Caco-2 (cell line): Measurements from ENCODE around the gene CAMSAP3. TPM values are rescaled to one million over a fixed set of nuclear protein-coding genes. Genes with fewer than 3 reads are reported as not detected.
A peak's percentile ranks its signal among the peaks of the same experiment; 100 is the strongest.

Experiments
- BruUV-seq: library from RNA; stranded (reverse); fragments of 400-500 nt; replicated peaks from 2 replicates; lab custom pipeline; 2021; lab: Mats Ljungman, UMichigan
- CTCF ChIA-PET: fragments of 300-600 bp; sonication (Branson Sonifier 250); formaldehyde crosslinking; loops from one replicate; lab custom pipeline; 2022; ENCODE audit warnings: antibody characterized with exemption; lab: Charles Lee
- POLR2A ChIA-PET: fragments of 300-600 bp; sonication (Branson Sonifier 250); formaldehyde crosslinking; loops from one replicate; lab custom pipeline; 2022; ENCODE audit warnings: antibody characterized with exemption; lab: Charles Lee
- DNase-seq, 2 experiments: peaks; one replicate each; pipeline versions ENCODE4 v3.0.0 to v3.0.0-alpha.2; 2020 to 2022
- H3K27me3 ChIP-seq: replicated peaks from 2 replicates; pipeline ENCODE4 v1.6.0; 2011; ENCODE audit warnings: low read length; ENCODE audit not compliant: control insufficient read depth, insufficient read depth
- H3K36me3 ChIP-seq: 2 replicates; pipeline ENCODE4 v1.5.1; 2011; ENCODE audit warnings: low read length; ENCODE audit not compliant: control insufficient read depth, insufficient read depth
- H3K4me1 ChIP-seq: fragments of 250-450 bp; sonication (Bioruptor Pico); 2 replicates; pipeline ENCODE4 v1.5.1; 2020; ENCODE audit warnings: mild to moderate bottlenecking
- H3K4me3 ChIP-seq: 2 replicates; pipeline ENCODE4 v1.5.1; 2011; ENCODE audit warnings: low read depth, mild to moderate bottlenecking, control low read depth, low read length
- H3K9me3 ChIP-seq: fragments of 250-450 bp; sonication (Bioruptor Pico); 2 replicates; pipeline ENCODE4 v1.5.1; 2020; ENCODE audit warnings: mild to moderate bottlenecking, moderate library complexity
- H3K27ac Mint-ChIP-seq: one replicate; pipeline ENCODE4 v1.8.0; 2022; ENCODE audit warnings: mixed read lengths; ENCODE audit not compliant: unreplicated experiment
- H3K27me3 Mint-ChIP-seq: one replicate; pipeline ENCODE4 v1.8.0; 2022; ENCODE audit warnings: mixed read lengths; ENCODE audit not compliant: insufficient read depth, unreplicated experiment
- H3K36me3 Mint-ChIP-seq: one replicate; pipeline ENCODE4 v1.8.0; 2022; ENCODE audit warnings: mild to moderate bottlenecking, mixed read lengths; ENCODE audit not compliant: insufficient read depth, unreplicated experiment
- H3K4me1 Mint-ChIP-seq: one replicate; pipeline ENCODE4 v1.8.0; 2022; ENCODE audit warnings: low read depth, mixed read lengths; ENCODE audit not compliant: unreplicated experiment
- H3K4me3 Mint-ChIP-seq: one replicate; pipeline ENCODE4 v1.8.0; 2022; ENCODE audit warnings: mild to moderate bottlenecking, moderate library complexity, mixed read lengths; ENCODE audit not compliant: unreplicated experiment
- H3K9me3 Mint-ChIP-seq: one replicate; pipeline ENCODE4 v1.8.0; 2022; ENCODE audit warnings: mixed read lengths; ENCODE audit not compliant: unreplicated experiment
- intact Hi-C: fragments of 100-400 bp; cut with micrococcal nuclease; formaldehyde crosslinking; loops from one replicate; pipeline ENCODE4 v1.10.0; 2022; ENCODE audit not compliant: unreplicated experiment
- total RNA-seq: library from RNA; stranded (reverse); gene quantifications from 2 replicates; pipeline ENCODE4 v1.2.3, GENCODE V29; 2022
- TF ChIP-seq, protein P1 (sequence below), 2 experiments: fragments of 200-600 bp in 1 of 2; IDR thresholded peaks; 1 replicate in 1 of 2; 2 replicates in 1 of 2; pipeline versions ENCODE4 v1.5.1 to v1.8.0; 2011 to 2022; ENCODE audit warnings: antibody characterized with exemption in 1 of 2, control low read depth in 1 of 2, inconsistent platforms in 1 of 2, low read depth in 1 of 2, low read length in 1 of 2, mild to moderate bottlenecking in 1 of 2, moderate library complexity in 1 of 2; ENCODE audit not compliant: insufficient read depth in 1 of 2, severe bottlenecking in 1 of 2, unreplicated experiment in 1 of 2

Gene CAMSAP3
- total RNA-seq, 1 experiment from 2014 or later = 60.5 TPM

DNA sequence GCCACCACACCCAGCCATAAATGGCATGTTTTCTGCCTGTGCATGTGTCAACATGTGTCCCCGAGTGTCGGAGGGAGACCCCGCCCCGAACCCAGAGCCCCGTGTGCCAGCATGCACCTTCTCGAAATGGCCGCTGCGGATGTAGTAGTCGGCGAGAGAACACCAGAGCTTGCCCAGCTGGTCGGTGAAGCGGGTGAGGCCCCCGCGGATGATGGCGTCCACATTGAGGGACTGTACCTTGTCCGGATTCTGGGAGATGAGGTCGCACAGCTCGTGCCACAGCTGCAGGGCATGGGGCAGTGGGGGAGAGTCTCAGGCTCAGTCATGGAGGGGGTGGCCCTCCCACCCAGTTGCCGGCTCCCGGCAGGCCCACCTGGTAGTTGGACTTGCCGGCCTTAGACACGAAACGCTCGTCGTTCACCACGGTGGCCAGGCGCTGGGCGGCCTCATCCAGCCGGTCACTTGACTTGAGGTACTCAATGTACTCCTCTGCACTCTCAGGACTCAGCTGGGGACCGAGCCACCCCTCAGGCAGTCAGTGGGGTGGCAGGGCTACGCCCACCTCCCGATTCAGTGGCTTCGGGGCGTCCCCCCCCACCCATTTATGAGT lies 30.2 kb downstream of the CAMSAP3 start:
- H3K4me3 ChIP-seq = no peak overlapping the region
- peaks cover 7% of the 10 kb centered on the region; the same call in 1 of the 2 replicates for H3K4me1 ChIP-seq
- ChIA-PET CTCF (no interaction called here), POLR2A (no interaction called here)
- no peaks in the 10 kb centered on the region; the same call in 1 of the 2 replicates for H3K36me3 ChIP-seq
- BruUV-seq = no TSS peak
- no peak overlapping the region for H3K4me3 Mint-ChIP-seq
- intact Hi-C loops = no loop called here
- H3K27me3 ChIP-seq = no peaks in the 10 kb centered on the region
- no peak overlapping the region for H3K27ac Mint-ChIP-seq
- no peaks in the 10 kb centered on the region for H3K9me3 Mint-ChIP-seq
- H3K27me3 Mint-ChIP-seq = no peaks in the 10 kb centered on the region
- no peaks in the 10 kb centered on the region for H3K9me3 ChIP-seq
- DNase-seq = no peak
- TF ChIP-seq, protein P1, sequence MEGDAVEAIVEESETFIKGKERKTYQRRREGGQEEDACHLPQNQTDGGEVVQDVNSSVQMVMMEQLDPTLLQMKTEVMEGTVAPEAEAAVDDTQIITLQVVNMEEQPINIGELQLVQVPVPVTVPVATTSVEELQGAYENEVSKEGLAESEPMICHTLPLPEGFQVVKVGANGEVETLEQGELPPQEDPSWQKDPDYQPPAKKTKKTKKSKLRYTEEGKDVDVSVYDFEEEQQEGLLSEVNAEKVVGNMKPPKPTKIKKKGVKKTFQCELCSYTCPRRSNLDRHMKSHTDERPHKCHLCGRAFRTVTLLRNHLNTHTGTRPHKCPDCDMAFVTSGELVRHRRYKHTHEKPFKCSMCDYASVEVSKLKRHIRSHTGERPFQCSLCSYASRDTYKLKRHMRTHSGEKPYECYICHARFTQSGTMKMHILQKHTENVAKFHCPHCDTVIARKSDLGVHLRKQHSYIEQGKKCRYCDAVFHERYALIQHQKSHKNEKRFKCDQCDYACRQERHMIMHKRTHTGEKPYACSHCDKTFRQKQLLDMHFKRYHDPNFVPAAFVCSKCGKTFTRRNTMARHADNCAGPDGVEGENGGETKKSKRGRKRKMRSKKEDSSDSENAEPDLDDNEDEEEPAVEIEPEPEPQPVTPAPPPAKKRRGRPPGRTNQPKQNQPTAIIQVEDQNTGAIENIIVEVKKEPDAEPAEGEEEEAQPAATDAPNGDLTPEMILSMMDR (IDR thresholded peaks at IDR 0.05; ENCODE audit: insufficient read depth in 1 of 2, low read depth in 1 of 2, low read length in 1 of 2, severe bottlenecking in 1 of 2, unreplicated experiment in 1 of 2) = no peak
- peaks cover 7% of the 10 kb centered on the region for H3K4me1 Mint-ChIP-seq
- H3K36me3 Mint-ChIP-seq = peaks cover 44% of the 10 kb centered on the region

DNA sequence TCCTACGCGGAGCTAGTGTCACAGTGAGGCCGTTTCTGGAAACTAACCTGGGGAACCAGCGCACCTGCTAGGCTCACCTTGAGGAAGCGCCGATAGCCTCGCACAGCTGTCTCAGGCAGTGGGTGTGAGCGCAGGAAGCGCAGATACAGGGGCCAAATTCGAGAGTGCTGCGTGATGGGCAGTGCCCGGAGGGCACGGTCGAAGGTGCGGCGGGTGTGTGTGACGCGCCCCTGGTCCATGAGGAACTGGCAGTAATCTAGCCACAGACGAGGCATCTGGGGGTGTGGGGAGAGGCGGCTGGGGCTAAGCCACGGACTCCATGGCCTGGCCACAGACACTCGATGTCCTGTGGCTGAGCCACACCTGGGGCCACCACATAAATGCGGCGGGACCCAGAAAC lies 31.5 kb downstream of the CAMSAP3 start:
- Mint-ChIP-seq H3K36me3 (peaks cover 34% of the 10 kb centered on the region), H3K27ac (no peak overlapping the region), H3K27me3 (no peaks in the 10 kb centered on the region), H3K4me1 (peaks cover 7% of the 10 kb centered on the region), H3K4me3 (no peak overlapping the region), H3K9me3 (no peaks in the 10 kb centered on the region)
- no peaks in the 10 kb centered on the region for H3K27me3 ChIP-seq
- H3K4me3 ChIP-seq = no peak overlapping the region
- BruUV-seq = no TSS peak
- ChIA-PET POLR2A (no interaction called here), CTCF (no interaction called here)
- no peak for DNase-seq
- H3K4me1 ChIP-seq = peaks cover 8% of the 10 kb centered on the region; the same call in 1 of the 2 replicates
- intact Hi-C loops = no loop called here
- TF ChIP-seq, protein P1 (IDR thresholded peaks at IDR 0.05; ENCODE audit: insufficient read depth in 1 of 2, low read depth in 1 of 2, low read length in 1 of 2, severe bottlenecking in 1 of 2, unreplicated experiment in 1 of 2) = no peak
- H3K9me3 ChIP-seq = no peaks in the 10 kb centered on the region
- no peaks in the 10 kb centered on the region; the same call in 1 of the 2 replicates for H3K36me3 ChIP-seq

DNA sequence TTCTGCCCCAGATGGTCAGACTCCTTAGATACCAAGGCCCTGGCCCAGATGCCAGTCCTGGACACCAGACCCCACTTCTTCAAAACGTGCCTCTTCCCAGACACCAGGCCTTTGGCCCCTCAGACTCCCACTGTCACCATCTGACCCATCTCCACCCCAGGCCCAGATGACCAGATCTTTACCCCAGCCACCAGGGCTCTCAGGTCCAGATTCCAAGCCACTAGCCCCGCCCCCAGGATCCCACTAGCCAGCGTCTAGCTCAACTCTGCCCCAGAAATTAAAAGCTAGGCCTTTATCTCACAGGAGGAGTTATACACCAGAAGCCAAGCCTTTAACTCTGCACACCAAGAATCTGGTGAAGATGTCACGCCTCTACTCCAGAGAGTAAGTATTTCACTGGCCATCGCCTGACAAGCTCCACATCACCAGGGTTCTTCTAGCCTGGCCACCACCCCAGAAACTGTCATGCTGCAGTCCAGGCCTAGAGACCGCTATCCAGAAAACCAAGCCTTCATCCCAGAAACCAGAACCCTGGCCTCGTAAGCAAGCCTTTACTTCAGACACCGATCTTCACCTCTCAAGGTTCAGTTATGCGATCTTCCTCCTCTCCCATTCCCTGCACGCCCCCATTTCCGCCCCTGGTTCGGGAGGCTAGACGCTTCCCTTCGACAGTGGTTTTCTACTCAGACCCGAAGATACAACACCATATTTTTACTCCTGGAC lies 33.1 kb downstream of the CAMSAP3 start:
- no peaks in the 10 kb centered on the region for H3K9me3 ChIP-seq
- TSS peak; percentile 83 for BruUV-seq
- peaks cover 8% of the 10 kb centered on the region; the same call in 1 of the 2 replicates for H3K4me1 ChIP-seq
- POLR2A ChIA-PET = interaction anchor here (0.7 to 1.1 kb wide), 3 partner anchors 9 to 315 kb away, joined by 3 to 4 read pairs (median 4); partner anchors contain the start of gene TIMM44
- no peaks in the 10 kb centered on the region; the same call in 1 of the 2 replicates for H3K36me3 ChIP-seq
- Mint-ChIP-seq H3K27me3 (no peaks in the 10 kb centered on the region), H3K36me3 (peaks cover 25% of the 10 kb centered on the region), H3K9me3 (no peaks in the 10 kb centered on the region), H3K27ac (peak overlapping the region; percentile 97), H3K4me1 (peaks cover 7% of the 10 kb centered on the region), H3K4me3 (peak overlapping the region; percentile 94)
- H3K4me3 ChIP-seq = peak overlapping the region; percentile 85
- intact Hi-C loops = loop anchor here (1.0 kb wide), 1 partner anchor 9 kb away; the partner anchor contains the start of gene STXBP2
- TF ChIP-seq, protein P1 (IDR thresholded peaks at IDR 0.05; ENCODE audit: insufficient read depth in 1 of 2, low read depth in 1 of 2, low read length in 1 of 2, severe bottlenecking in 1 of 2, unreplicated experiment in 1 of 2) = no peak
- no peaks in the 10 kb centered on the region for H3K27me3 ChIP-seq
- CTCF ChIA-PET = interaction anchor here (0.9 to 1.9 kb wide), 4 partner anchors 52 to 240 kb away, joined by 3 to 12 read pairs (median 6); partner anchors contain the start of gene TRAPPC5
- no peak for DNase-seq
